GM10248 (cell line): ENCODE results near the gene ISOC1.

Experiments
- CTCF ChIA-PET: fragments of 300-600 bp; sonication (Branson Sonifier 250); formaldehyde crosslinking; extraction: SDS; loops from one replicate; lab custom pipeline; 2021; ENCODE audit warnings: antibody characterized with exemption; lab: Yijun Ruan, JAX
- POLR2A ChIA-PET: fragments of 350-650 bp; sonication (Branson Sonifier 250); formaldehyde crosslinking; extraction: SDS; loops from one replicate; lab custom pipeline; 2020; ENCODE audit warnings: antibody characterized with exemption; lab: Yijun Ruan, JAX
- DNase-seq: peaks from one replicate; pipeline ENCODE4 v3.0.0; 2012; ENCODE audit errors: extremely low spot score
- CTCF ChIP-seq: IDR thresholded peaks from 2 replicates; pipeline ENCODE4 v1.5.1; 2012; ENCODE audit warnings: mild to moderate bottlenecking, low read depth; ENCODE audit errors: extremely low read depth, missing control alignments, control extremely low read depth

Gene ISOC1

GRCh38 chr5:129073111-129073510 is 21.4 kb upstream of the ISOC1 start:
- DNase-seq: no peak
- no peak for TF ChIP-seq CTCF
- ChIA-PET POLR2A (no interaction called here), CTCF (interaction anchor here (1.2 kb wide), 1 partner anchor 13 kb away, joined by 3 read pairs; no protein-coding TSS in a partner anchor)

- no peak for DNase-seq
- ChIA-PET CTCF (no interaction called here), POLR2A (no interaction called here)
- no peak for TF ChIP-seq CTCF
Measured at GRCh38 chr5:129074903-129075302, 19.6 kb upstream of the ISOC1 start.

DNA sequence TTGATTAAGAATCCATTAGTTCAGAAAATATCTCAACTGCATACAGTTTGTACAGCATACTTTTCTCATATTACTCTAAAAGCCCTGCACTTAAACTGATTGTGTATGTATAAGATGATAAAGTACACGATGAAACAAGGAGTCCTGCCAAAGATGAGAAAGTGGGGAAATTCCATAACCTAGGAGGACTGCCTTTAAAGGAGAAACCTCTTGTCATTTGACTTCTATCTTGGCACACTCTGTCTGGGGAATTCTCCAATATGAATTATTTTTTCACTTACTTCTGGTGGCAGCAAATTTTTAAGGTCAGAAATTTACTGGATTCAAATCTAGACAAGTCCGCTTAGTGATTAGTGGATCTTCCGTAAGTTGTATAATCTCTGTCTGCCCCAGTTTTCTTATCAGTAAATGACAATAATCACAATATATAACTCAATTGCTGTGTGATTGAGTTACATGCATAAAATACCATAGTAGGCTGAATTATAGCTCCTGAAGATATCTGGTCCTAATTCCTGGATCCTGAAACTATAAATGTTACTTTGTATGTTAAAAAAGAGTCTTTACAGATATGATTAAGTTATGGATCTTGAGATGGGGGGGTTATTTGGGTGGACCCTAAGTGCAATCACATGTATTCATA is 17.0 kb upstream of the ISOC1 start:
- POLR2A ChIA-PET: no interaction called here
- no peak for DNase-seq
- no peak for TF ChIP-seq CTCF
- CTCF ChIA-PET: interaction anchor here (1.2 kb wide), 1 partner anchor 17 kb away, joined by 3 read pairs; the partner anchor contains the start of gene ISOC1

- POLR2A ChIA-PET: no interaction called here
- no peak for TF ChIP-seq CTCF
- CTCF ChIA-PET: no interaction called here
- DNase-seq: no peak
Measured at GRCh38 chr5:129078247-129078646, 16.3 kb upstream of the ISOC1 start.

GRCh38 chr5:129078660-129079059 is 15.9 kb upstream of the ISOC1 start:
- no peak for DNase-seq
- TF ChIP-seq CTCF: no peak
- ChIA-PET POLR2A (no interaction called here), CTCF (no interaction called here)

GRCh38 chr5:129079496-129079895 is 15.1 kb upstream of the ISOC1 start:
- no peak for DNase-seq
- ChIA-PET POLR2A (no interaction called here), CTCF (no interaction called here)
- no peak for TF ChIP-seq CTCF
